Lower lobe of right lung (tissue), 2 donors: ENCODE measurements around the gene FKBP3. TPM values are rescaled to one million over a fixed set of nuclear protein-coding genes. Genes with fewer than 3 reads are reported as not detected.

Source experiments
- ATAC-seq, 2 donors: fragments of 200-7000 bp; cut with Tn5 transposase; one replicate each; pipeline ENCODE4 v1.9.1; 2020 to 2022; ENCODE audit warnings: mild to moderate bottlenecking in 2 of 2, moderate library complexity in 2 of 2
- DNase-seq: peaks from one replicate; pipeline ENCODE4 v3.0.0-alpha.2; 2020
- H3K27ac ChIP-seq: fragments of 200-600 bp; one replicate; pipeline ENCODE4 v1.8.0; 2022
- H3K27me3 ChIP-seq: fragments of 200-600 bp; one replicate; pipeline ENCODE4 v1.8.0; 2022; ENCODE audit warnings: low read depth
- H3K36me3 ChIP-seq: fragments of 200-600 bp; one replicate; pipeline ENCODE4 v1.8.0; 2022; ENCODE audit warnings: mild to moderate bottlenecking
- H3K4me1 ChIP-seq: fragments of 200-600 bp; one replicate; pipeline ENCODE4 v1.8.0; 2022
- H3K4me3 ChIP-seq: fragments of 200-600 bp; one replicate; pipeline ENCODE4 v1.8.0; 2022; ENCODE audit warnings: mild to moderate bottlenecking
- H3K9me3 ChIP-seq: fragments of 200-600 bp; one replicate; pipeline ENCODE4 v1.8.0; 2022
- intact Hi-C: fragments of 100-400 bp; cut with DNase I; formaldehyde crosslinking; loops from one replicate; pipeline ENCODE4 v1.11.0; 2022
- total RNA-seq: library from RNA; stranded (reverse); fragmentation: NEBNext Ultra II Directional; extraction: Animal tissue kit (Norgen Biotek cat#: 25700); gene quantifications from one replicate; pipeline ENCODE4 v1.2.1, GENCODE V29; 2021
- TF ChIP-seq, protein P1 (sequence below): fragments of 200-600 bp; IDR thresholded peaks from one replicate; pipeline ENCODE4 v1.8.0; 2022; ENCODE audit warnings: antibody characterized with exemption, mild to moderate bottlenecking
- donor health status: DM: no; HTN: yes; CAD: no; lungs with severe emphysema.

Gene FKBP3
- total RNA-seq, 1 donor from 2014 or later: 34.4 TPM

DNA sequence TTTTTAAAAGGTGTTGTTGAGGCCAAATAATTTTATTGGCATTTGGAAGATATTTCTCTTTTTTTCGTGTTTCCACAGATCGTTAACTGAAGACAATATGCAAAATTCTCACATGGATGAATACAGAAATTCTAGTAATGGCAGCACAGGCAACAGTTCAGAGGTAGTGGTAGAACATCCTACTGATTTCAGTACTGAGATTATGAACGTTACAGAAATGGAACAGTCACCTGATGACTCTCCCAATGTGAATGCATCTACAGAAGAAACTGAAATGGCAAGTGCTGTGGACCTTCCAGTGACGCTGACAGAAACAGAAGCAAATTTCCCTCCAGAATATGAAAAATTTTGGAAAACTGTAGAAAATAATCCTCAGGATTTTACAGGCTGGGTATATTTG, 39.1 kb downstream of the FKBP3 start:
- no peak overlapping the region for H3K27ac ChIP-seq
- H3K4me3 ChIP-seq: no peak overlapping the region
- DNase-seq (no peak), ATAC-seq (no peak)
- TF ChIP-seq, protein P1, sequence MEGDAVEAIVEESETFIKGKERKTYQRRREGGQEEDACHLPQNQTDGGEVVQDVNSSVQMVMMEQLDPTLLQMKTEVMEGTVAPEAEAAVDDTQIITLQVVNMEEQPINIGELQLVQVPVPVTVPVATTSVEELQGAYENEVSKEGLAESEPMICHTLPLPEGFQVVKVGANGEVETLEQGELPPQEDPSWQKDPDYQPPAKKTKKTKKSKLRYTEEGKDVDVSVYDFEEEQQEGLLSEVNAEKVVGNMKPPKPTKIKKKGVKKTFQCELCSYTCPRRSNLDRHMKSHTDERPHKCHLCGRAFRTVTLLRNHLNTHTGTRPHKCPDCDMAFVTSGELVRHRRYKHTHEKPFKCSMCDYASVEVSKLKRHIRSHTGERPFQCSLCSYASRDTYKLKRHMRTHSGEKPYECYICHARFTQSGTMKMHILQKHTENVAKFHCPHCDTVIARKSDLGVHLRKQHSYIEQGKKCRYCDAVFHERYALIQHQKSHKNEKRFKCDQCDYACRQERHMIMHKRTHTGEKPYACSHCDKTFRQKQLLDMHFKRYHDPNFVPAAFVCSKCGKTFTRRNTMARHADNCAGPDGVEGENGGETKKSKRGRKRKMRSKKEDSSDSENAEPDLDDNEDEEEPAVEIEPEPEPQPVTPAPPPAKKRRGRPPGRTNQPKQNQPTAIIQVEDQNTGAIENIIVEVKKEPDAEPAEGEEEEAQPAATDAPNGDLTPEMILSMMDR: no peak
- peaks cover 53% of the 10 kb centered on the region for H3K36me3 ChIP-seq
- no peaks in the 10 kb centered on the region for H3K27me3 ChIP-seq
- H3K9me3 ChIP-seq: no peaks in the 10 kb centered on the region
- intact Hi-C loops: no loop called here
- no peaks in the 10 kb centered on the region for H3K4me1 ChIP-seq

DNA sequence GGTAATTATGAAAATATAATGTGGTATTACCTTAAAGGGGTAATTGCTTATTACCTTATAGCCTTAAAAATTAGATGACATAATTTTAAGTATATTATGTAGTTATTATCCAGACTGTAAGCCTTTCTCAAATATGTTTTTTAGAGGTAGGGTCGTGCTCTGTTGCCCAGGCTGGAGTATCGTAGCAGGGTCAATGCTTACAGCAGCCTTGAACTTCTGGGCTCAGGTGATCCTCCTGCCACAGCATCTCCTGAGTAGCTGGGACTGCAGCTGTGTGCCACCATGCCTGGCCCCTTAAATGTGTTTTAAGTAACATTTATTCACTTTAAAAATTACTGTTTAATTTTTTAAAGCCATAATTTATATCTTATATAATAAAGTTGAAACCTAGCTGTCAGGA, 40.0 kb downstream of the FKBP3 start:
- intact Hi-C loops: no loop called here
- TF ChIP-seq, protein P1: no peak
- Histone ChIP-seq H3K4me3 (no peak overlapping the region), H3K36me3 (peaks cover 44% of the 10 kb centered on the region), H3K9me3 (no peaks in the 10 kb centered on the region), H3K4me1 (peaks cover 7% of the 10 kb centered on the region), H3K27ac (no peak overlapping the region), H3K27me3 (no peaks in the 10 kb centered on the region)
- DNase-seq (no peak), ATAC-seq (no peak)

DNA sequence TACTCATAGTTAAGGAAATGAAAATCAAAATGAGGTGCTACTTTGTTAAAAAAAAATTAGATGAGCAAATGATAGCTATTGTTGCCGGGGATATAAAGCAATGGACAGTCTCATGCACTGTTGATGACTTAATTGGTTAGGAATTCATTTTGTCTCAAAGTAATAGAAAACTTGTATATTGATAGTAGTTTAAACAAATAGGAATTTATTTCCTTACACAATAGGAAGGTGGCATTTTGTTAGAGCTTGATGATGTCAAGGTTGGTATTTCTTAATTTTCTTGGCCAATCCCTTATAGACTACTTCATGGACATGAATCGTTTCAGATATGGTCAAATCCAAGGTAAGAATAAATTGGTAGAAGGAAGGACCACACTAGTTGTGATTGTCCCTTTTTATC, 42.6 kb downstream of the FKBP3 start:
- intact Hi-C loops: no loop called here
- Histone ChIP-seq H3K4me3 (no peak overlapping the region), H3K27ac (no peak overlapping the region), H3K36me3 (peaks cover 18% of the 10 kb centered on the region), H3K27me3 (no peaks in the 10 kb centered on the region), H3K4me1 (peaks cover 19% of the 10 kb centered on the region), H3K9me3 (no peaks in the 10 kb centered on the region)
- no peak for DNase-seq
- TF ChIP-seq, protein P1: no peak
- ATAC-seq: no peak

DNA sequence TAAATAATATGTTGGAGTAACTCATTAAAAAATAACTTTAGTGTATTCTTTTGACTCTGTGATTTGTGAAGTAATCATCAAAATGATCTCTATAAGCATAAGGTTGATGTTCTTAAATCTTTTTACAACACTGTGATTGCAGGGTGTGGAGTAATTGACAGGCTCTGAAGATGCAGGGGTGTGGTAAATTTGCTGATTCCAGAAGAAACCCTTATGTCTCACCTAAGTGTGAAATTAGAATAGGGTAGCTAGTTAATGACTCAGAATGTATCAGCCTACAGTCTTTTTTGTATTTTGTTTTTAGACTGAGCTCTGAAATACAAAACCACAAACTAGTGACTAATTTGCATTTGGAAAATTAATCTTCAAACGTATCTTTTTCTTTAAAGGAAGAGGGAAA, 44.5 kb downstream of the FKBP3 start:
- no peaks in the 10 kb centered on the region for H3K9me3 ChIP-seq
- peaks cover 38% of the 10 kb centered on the region for H3K4me1 ChIP-seq
- no peak for ATAC-seq
- no peak for DNase-seq
- no peaks in the 10 kb centered on the region for H3K36me3 ChIP-seq
- no peaks in the 10 kb centered on the region for H3K27me3 ChIP-seq
- intact Hi-C loops: no loop called here
- TF ChIP-seq, protein P1: no peak
- H3K27ac ChIP-seq: no peak overlapping the region
- no peak overlapping the region for H3K4me3 ChIP-seq

DNA sequence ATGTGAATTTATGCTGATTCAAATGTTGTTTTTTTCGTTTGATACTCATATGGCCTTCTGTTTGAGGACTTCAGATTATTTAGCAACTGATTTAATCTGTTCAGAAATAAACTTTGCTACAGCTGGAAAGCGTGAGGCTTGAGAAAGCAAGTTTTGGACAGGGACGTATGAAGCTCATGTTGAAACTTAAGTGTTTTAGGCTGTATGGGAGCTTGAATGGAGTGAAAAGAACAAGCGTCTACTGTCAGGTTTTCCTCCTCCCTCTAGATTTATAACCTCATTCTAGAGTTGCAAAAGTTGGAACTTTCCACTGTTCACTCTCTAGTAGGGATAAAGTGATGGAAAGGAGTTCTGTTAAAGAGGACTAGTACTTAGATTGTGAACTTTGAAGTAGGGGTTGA, 49.3 kb downstream of the FKBP3 start:
- Histone ChIP-seq H3K9me3 (no peaks in the 10 kb centered on the region), H3K27ac (peak overlapping the region; percentile 83), H3K36me3 (no peaks in the 10 kb centered on the region), H3K4me3 (peak overlapping the region; percentile 77), H3K27me3 (no peaks in the 10 kb centered on the region), H3K4me1 (peaks cover 45% of the 10 kb centered on the region)
- intact Hi-C loops: no loop called here
- DNase-seq (no peak), ATAC-seq (peak in 1 of 2 donors; percentile 4)
- TF ChIP-seq, protein P1: no peak
